ENCODE data around the gene DLGAP4. TPM values are rescaled to one million over a fixed set of nuclear protein-coding genes. Genes with fewer than 3 reads are reported as not detected.

Gene DLGAP4
- total RNA-seq, 1 donor from 2014 or later, result 61.2 TPM

- Histone ChIP-seq H3K4me3 (no peak overlapping the region), H3K27ac (no peak overlapping the region), H3K27me3 (no peaks in the 10 kb centered on the region), H3K36me3 (peaks cover 15% of the 10 kb centered on the region), H3K9me3 (no peaks in the 10 kb centered on the region), H3K4me1 (no peaks in the 10 kb centered on the region)
- intact Hi-C loops (cut with DNase I), result no loop called here
- ATAC-seq, result no peak
- TF ChIP-seq, protein P1, sequence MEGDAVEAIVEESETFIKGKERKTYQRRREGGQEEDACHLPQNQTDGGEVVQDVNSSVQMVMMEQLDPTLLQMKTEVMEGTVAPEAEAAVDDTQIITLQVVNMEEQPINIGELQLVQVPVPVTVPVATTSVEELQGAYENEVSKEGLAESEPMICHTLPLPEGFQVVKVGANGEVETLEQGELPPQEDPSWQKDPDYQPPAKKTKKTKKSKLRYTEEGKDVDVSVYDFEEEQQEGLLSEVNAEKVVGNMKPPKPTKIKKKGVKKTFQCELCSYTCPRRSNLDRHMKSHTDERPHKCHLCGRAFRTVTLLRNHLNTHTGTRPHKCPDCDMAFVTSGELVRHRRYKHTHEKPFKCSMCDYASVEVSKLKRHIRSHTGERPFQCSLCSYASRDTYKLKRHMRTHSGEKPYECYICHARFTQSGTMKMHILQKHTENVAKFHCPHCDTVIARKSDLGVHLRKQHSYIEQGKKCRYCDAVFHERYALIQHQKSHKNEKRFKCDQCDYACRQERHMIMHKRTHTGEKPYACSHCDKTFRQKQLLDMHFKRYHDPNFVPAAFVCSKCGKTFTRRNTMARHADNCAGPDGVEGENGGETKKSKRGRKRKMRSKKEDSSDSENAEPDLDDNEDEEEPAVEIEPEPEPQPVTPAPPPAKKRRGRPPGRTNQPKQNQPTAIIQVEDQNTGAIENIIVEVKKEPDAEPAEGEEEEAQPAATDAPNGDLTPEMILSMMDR (IDR thresholded peaks at IDR 0.05), result no peak
- DNase-seq, result no peak
Measured at GRCh38 chr20:36532388-36532787, 226.2 kb downstream of the DLGAP4 start.

DNA sequence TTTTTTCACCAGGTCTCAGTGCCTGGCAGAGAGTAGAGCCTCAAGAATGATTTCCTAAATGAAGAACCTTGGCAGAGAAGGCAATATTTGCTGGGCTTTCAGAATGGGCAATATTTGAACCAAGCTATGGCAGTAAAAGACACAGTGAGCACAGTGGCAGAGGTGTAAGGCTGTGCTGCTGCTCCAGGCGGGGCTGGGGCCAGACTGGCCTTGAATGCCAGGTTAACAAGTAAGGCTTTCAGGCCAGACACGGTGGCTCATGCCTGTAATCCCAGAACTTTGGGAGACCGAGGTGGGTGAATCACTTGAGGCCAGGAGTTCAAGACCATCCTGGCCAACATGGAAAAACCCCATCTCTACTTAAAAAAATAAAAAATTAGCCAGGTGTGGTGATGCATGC lies 226.7 kb downstream of the DLGAP4 start:
- intact Hi-C loops (cut with DNase I), result no loop called here
- no peak for ATAC-seq

DNA sequence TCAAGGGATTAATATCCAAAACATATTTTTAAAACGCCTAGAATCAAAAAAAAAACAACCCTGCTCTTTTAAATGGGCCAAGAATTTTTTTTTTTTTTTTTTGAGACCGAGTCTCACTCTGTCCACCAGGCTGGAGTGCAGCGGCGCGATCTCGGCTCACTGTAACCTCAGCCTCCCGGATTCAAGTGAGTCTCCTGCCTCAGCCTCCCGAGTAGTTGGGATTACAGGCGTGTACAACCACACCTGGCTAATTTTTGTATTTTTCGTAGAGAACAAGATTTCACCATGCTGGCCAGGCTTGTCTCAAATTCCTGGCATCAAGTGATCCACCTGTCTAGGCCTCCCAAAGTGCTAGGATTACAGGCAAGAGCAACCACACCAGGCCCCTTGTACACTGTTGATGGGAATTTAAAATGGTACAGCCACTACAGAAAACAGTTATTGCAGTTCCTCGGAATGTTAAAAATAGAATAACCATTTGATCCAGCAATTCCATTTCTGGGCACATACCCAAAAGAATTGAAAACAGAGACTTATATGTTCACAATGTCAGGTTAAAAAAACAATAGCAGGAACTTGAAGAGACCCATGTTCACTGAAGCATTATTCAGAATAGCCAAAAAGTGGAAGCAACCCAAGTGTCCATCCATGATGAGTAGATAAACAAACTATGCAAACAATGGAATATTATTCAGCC lies 232.0 kb downstream of the DLGAP4 start:
- Histone ChIP-seq H3K4me3 (no peak overlapping the region), H3K27ac (no peak overlapping the region), H3K9me3 (no peaks in the 10 kb centered on the region), H3K36me3 (no peaks in the 10 kb centered on the region), H3K27me3 (no peaks in the 10 kb centered on the region), H3K4me1 (peaks cover 4% of the 10 kb centered on the region)
- TF ChIP-seq, protein P1 (IDR thresholded peaks at IDR 0.05), result no peak
- DNase-seq (no peak), ATAC-seq (no peak)
- intact Hi-C loops (cut with DNase I), result no loop called here

More for the DNA sequence above, 226.7 kb downstream of the DLGAP4 start:
- Histone ChIP-seq H3K4me1 (no peaks in the 10 kb centered on the region), H3K36me3 (peaks cover 11% of the 10 kb centered on the region), H3K4me3 (no peak overlapping the region), H3K9me3 (no peaks in the 10 kb centered on the region), H3K27ac (no peak overlapping the region), H3K27me3 (no peaks in the 10 kb centered on the region)
- no peak for DNase-seq
- TF ChIP-seq, protein P1 (IDR thresholded peaks at IDR 0.05), result no peak

DNA sequence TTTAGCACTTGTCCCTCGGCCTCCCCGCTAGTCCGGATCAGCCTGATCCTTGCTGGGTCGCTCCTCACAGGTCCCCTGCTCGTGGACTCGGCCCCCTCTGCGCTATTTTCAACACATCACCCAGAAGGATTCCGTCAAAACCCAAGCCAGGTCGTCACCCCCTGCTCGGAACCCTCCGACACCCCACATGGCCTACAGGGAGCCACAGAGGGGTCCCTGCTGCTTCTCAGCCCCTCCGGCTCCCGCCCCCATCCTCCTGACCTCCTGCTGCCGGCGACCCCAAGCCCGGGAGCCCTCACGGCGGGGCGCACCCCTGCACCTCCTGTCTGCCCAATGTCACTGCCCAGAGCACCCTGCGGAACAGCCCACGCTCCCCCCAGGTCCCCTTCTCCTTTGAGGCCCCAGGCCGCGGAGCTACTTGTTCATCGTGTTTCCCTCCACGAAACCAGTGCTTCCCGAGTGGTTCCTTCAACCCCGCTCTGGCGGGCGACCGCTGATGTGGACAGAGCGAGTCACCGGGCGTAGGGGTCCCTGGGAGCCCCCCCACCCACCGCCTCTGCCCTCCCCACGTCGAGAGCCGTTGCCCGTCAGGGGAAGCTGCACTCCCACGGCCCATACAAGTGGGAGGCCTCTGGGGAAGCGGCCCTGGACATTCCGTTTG lies 234.5 kb downstream of the DLGAP4 start:
- Histone ChIP-seq H3K9me3 (no peaks in the 10 kb centered on the region), H3K4me3 (peak overlapping the region; percentile 69), H3K4me1 (peaks cover 21% of the 10 kb centered on the region), H3K36me3 (peaks cover 7% of the 10 kb centered on the region), H3K27me3 (no peaks in the 10 kb centered on the region), H3K27ac (peak overlapping the region; percentile 78)
- ATAC-seq (peak; percentile 0), DNase-seq (no peak)
- TF ChIP-seq, protein P1 (IDR thresholded peaks at IDR 0.05), result no peak
- intact Hi-C loops (cut with DNase I), result no loop called here

GRCh38 chr20:36541227-36541767 lies 235.2 kb downstream of the DLGAP4 start, which contains the start of gene MYL9:
TSS of gene MYL9 (plus strand) at chr20:36541519. CDS start at chr20:36544885, 3,366 bp downstream.
- peaks cover 12% of the 10 kb centered on the region for H3K36me3 ChIP-seq
- peak within 1 kb of the TSS; percentile 78 for H3K27ac ChIP-seq
- TF ChIP-seq, protein P1 (IDR thresholded peaks at IDR 0.05), result no peak
- ATAC-seq (peak; percentile 88), DNase-seq (peak; percentile 95)
- no peaks in the 10 kb centered on the region for H3K27me3 ChIP-seq
- H3K4me3 ChIP-seq, result peak within 1 kb of the TSS; percentile 69
- no peaks in the 10 kb centered on the region for H3K9me3 ChIP-seq
- intact Hi-C loops (cut with DNase I), result no loop called here
- H3K4me1 ChIP-seq, result peaks cover 21% of the 10 kb centered on the region

Measured in upper lobe of right lung (tissue), 1 donor.